GM12872 (cell line): ENCODE measurements around the gene ARHGEF10L.

Source experiments
- CTCF ChIP-seq: IDR thresholded peaks from 3 replicates; pipeline ENCODE4 v1.5.1; 2011; ENCODE audit warnings: low read depth, mild to moderate bottlenecking, low read length, moderate library complexity; ENCODE audit not compliant: insufficient read depth

ARHGEF10L gene

GRCh38 chr1:17595602-17595925 is 56.1 kb downstream of the ARHGEF10L start:
- TF ChIP-seq CTCF: no peak

- no peak for TF ChIP-seq CTCF
Observed at GRCh38 chr1:17596186-17596585, 56.7 kb downstream of the ARHGEF10L start.

GRCh38 chr1:17596651-17597509 is 57.4 kb downstream of the ARHGEF10L start:
- no peak for TF ChIP-seq CTCF

GRCh38 chr1:17597651-17598050 is 58.2 kb downstream of the ARHGEF10L start:
- TF ChIP-seq CTCF: no peak

GRCh38 chr1:17598251-17598650 is 58.8 kb downstream of the ARHGEF10L start:
- no peak for TF ChIP-seq CTCF

- no peak for TF ChIP-seq CTCF
Observed at GRCh38 chr1:17599291-17599953, 59.9 kb downstream of the ARHGEF10L start.

GRCh38 chr1:17599954-17600300 is 60.4 kb downstream of the ARHGEF10L start:
- TF ChIP-seq CTCF: no peak
